Measurements from ENCODE around the gene ECEL1. TPM values are rescaled to one million over a fixed set of nuclear protein-coding genes. Genes with fewer than 3 reads are reported as not detected.
A peak's percentile ranks its signal among the peaks of the same experiment; 100 is the strongest.
"Not testable (repeated sequence)": the region's sequence is repeated elsewhere in the genome, so short reads cannot be mapped to it uniquely, and the experiment has no call there.

Gene ECEL1
- total RNA-seq, 1 donor from 2014 or later = not detected

- no peak for ATAC-seq
Observed at GRCh38 chr2:232458661-232459418, 28.8 kb downstream of the ECEL1 start.

GRCh38 chr2:232458051-232458660 lies 29.5 kb downstream of the ECEL1 start:
- ATAC-seq = no peak

- ATAC-seq = no peak
Observed at GRCh38 chr2:232457121-232458011, 30.3 kb downstream of the ECEL1 start.

DNA sequence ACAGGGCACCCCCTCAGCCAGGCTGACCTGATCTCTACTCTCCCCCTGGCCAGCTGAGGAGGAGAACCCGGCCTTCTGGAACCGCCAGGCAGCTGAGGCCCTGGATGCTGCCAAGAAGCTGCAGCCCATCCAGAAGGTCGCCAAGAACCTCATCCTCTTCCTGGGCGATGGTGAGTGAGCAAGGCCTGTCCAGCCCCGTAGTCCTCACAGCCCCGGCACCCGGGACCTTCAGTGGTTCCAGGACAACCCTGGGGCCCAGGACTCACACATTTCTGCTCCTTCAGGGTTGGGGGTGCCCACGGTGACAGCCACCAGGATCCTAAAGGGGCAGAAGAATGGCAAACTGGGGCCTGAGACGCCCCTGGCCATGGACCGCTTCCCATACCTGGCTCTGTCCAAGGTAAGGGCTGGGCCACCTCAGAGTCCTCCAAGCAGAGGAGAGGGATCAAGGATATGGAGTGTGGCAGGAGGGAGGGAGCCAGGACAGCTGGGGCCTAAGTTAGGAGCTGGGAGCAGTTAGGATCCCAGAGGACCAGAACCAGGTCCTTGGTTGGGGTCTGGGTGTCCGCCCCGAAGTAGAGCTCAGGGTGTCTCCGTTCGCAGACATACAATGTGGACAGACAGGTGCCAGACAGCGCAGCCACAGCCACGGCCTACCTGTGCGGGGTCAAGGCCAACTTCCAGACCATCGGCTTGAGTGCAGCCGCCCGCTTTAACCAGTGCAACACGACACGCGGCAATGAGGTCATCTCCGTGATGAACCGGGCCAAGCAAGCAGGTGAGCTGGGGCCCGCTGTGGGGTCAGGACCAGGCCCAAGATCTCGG lies 31.1 kb downstream of the ECEL1 start:
- ATAC-seq = no peak

DNA sequence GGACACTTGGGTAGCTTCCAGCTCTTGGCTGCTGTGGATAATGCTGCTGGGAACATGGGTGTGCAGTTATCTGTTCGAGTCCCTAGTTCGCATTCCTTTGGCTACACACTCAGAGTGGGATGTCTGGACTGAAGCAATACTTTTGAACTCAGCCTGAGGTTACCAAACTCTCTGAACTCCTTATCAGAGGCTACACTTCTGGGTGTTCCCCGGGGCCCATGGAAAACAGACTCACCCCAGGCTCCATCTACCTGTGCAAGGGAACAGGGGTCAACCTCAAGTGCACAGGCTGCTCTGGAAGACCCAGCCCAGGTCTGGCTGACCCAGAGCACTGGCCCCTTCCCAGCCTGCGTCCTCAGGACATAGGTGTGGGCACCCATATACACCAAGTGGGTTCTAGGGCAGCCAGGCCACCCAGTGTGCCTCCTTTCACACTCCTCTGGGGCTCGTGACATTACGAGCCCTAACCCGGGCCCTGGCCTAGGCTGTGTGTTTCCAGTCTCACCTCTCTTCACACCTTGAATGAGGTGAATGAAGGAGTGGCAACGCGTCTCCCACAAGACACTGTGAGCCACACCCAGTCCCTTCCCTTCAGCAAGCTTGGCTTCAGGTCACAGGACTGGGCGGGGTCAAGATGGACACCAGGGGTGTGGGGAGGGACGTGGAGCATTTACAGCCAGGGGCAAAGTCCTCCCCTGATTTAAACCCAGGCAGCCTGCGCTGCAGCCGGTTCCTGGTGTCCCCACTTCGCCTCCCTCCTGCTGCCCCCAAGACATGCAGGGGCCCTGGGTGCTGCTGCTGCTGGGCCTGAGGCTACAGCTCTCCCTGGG lies 32.0 kb downstream of the ECEL1 start, which contains the start of gene ALPI:
TSS of gene ALPI (plus strand) at position 728 of the 830 bp plus-strand sequence. CDS start at position 775, 47 bp downstream.
- ATAC-seq = no peak

- ATAC-seq = no peak
Observed at GRCh38 chr2:232454630-232455029, 33.0 kb downstream of the ECEL1 start.

DNA sequence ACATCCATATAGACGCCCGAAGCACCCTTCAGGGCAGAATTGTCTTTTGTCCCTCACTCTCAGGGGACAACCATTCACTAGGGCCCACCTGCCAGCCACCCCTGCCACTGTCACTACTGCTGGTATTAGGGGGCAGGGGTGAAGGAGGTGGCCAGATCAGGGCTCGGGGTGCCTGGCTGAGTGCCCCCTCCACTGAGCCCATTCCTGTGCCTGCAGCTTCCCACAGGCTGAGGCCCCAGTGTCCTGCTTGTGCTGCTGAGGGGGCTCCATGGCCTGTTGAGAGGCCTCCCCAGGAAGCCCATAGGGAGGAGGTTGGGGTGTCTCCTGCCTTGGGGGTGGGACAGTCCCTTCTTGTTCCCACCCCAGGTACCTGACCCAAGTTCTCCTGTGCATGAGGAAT lies 36.0 kb downstream of the ECEL1 start:
- ATAC-seq = not testable (repeated sequence)

GRCh38 chr2:232449964-232450363 lies 37.7 kb downstream of the ECEL1 start:
- no peak for ATAC-seq

DNA sequence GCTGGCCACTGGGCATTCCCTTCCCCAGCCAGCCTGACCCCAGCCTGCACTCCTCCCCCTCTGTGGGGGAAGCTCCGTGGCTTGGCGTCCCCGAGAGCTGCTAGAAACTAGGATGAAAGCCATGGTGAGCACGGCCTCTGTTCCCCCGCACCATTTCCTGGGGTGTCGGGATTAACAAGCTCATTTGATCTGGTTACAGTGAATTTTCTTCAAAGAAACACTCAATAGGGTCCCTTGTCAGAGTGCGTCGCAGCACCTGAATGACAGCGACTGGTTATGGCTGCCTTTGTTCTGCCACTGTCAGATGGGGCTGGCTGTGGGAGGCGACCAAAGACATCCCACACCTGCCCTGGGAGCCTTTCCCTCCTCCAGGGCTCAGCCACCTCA lies 39.3 kb downstream of the ECEL1 start:
- ATAC-seq = no peak

DNA sequence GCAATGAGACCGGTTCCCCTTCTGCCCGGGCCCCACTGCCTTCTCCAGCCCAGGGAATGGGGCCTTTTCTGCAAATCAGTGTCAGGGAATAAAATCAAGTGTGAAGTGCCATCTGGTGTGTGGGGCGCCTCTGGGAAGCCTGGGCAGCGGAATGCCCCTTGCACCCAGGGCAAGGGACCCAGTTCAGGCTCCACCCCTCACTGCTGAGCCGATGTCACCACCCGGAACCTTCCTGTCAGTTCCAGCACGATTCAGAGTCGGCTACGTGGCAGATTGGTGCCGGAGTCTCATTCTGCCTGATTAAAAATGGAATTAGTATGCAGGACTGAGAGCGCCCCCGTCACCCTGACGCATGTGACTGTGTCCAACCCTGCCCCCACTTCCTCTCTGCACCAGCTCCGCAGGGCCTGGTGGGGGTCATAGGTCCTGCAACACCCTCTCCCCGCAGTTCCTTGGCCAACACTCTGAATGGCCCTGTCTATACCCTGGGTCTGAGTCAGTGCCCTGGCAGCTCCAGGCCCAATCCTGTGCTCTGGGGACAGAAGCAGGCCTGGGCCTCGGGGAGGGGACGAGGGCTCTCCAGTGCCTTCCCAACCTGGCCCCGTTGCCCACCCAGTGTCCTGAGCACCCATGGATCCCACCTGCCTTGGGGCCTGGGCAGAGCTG lies 39.9 kb downstream of the ECEL1 start:
- no peak for ATAC-seq

DNA sequence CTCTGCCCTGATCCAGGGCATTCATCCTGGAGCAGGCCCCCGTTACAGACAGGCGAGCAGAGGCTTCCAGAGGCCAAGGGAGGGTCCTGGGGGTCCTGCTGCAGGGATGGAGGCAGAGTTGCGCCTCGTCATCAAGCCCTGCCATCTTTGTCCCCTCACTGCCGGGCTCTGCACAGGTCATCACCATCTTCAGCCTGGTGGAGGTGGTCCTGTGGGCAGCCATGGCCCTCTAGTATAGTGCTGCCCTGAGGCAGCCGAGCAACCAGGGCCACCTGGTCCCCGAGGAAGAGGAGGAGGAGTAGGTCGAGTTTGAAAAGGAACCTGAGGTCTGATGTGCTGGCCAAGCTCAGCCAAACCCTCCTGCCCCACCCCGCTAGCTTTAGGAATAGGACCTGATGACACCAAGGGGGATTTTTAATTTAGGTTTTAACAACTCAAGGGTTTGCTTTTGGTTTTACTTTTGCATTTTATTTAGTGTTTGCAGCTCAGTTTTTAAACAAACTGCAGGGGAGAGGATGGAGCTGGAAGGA lies 40.5 kb downstream of the ECEL1 start:
- ATAC-seq = no peak

GRCh38 chr2:232446266-232446777 lies 41.3 kb downstream of the ECEL1 start:
- ATAC-seq = peak; percentile 28

GRCh38 chr2:232445149-232445885 lies 42.3 kb downstream of the ECEL1 start:
- ATAC-seq = not testable (repeated sequence)

DNA sequence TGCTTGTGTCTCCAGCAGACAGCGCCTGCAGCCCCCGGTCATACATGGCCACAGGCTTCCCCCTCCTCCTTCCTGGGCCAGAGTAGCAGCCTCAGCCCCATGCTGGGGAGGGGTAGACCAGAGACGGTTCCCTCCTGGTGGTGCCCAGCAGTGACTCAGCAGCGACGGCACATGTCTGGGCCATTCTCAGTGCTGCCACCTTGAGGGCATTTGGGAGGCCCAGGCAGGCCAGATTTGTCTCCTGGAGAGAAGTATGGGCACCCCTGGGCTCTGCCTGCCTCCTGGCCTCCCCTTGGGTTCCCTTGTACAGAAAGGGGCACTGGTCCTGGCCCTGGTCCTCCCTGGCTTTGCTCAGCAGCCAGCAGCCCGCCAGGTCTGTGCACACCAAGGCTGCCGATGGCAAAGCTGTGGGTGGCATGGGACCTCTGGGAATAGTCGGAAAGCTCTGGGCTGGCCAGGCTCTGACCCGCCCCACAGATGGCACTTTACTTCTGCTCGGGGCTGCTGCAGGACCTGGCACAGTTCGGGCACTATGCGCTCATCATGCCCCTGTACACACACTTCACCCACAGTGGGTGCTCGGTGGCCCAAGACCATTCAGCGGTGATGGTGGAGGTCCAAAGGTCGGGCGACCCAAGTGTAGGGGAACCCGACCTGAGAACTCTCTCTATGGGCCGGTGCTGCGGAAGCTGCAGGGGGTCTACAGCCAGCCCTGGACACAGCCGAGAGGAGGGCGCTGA lies 43.1 kb downstream of the ECEL1 start:
- peak; percentile 54 for ATAC-seq

- ATAC-seq = not testable (repeated sequence)
Observed at GRCh38 chr2:232443669-232444408, 43.8 kb downstream of the ECEL1 start.

GRCh38 chr2:232443047-232443446 lies 44.6 kb downstream of the ECEL1 start:
- ATAC-seq = not testable (repeated sequence)

DNA sequence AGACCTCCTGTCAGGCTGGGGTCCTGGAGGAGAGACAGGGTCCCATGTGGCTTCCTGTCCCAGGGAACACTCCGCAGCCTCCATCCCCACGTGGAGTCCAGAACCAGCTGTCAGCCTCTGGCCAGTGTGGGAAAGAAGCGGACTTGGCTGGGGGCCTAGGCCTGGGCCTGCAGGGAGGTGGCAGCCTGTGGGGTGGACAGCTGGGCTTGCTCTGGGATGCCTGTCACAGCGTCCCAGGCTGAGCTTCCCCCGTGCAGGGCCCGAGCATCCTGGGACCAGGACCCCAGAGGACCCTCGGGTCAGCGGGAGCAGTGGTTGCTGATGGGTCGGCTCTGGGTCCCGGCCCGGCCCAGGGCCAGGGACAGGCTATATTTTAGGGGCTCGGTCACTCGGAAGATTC lies 45.2 kb downstream of the ECEL1 start:
- ATAC-seq = not testable (repeated sequence)

GRCh38 chr2:232441922-232442321 lies 45.7 kb downstream of the ECEL1 start:
- not testable (repeated sequence) for ATAC-seq
